Retinal pigment epithelial cell (primary cell): Measurements from ENCODE around the gene PLIN3.
A peak's percentile ranks its signal among the peaks of the same experiment; 100 is the strongest.
"Not testable (repeated sequence)": the region's sequence is repeated elsewhere in the genome, so short reads cannot be mapped to it uniquely, and the experiment has no call there.

Source experiments
- DNase-seq: peaks from one replicate; pipeline ENCODE4 v3.0.0-alpha.2; 2010; ENCODE audit warnings: low read depth
- H3K4me3 ChIP-seq: 2 replicates; pipeline ENCODE4 v1.5.1; 2011; ENCODE audit warnings: mild to moderate bottlenecking, low read length, control low read depth, moderate library complexity
- TF ChIP-seq, protein P1 (sequence below): conservative IDR thresholded peaks from 2 replicates; pipeline ENCODE4 v1.5.1; 2011; ENCODE audit warnings: low read depth, low read length, control low read depth, inconsistent platforms

PLIN3 gene

GRCh38 chr19:4795400-4795799, 72.1 kb downstream of the PLIN3 start:
- no peak overlapping the region for H3K4me3 ChIP-seq
- TF ChIP-seq, protein P1, sequence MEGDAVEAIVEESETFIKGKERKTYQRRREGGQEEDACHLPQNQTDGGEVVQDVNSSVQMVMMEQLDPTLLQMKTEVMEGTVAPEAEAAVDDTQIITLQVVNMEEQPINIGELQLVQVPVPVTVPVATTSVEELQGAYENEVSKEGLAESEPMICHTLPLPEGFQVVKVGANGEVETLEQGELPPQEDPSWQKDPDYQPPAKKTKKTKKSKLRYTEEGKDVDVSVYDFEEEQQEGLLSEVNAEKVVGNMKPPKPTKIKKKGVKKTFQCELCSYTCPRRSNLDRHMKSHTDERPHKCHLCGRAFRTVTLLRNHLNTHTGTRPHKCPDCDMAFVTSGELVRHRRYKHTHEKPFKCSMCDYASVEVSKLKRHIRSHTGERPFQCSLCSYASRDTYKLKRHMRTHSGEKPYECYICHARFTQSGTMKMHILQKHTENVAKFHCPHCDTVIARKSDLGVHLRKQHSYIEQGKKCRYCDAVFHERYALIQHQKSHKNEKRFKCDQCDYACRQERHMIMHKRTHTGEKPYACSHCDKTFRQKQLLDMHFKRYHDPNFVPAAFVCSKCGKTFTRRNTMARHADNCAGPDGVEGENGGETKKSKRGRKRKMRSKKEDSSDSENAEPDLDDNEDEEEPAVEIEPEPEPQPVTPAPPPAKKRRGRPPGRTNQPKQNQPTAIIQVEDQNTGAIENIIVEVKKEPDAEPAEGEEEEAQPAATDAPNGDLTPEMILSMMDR = no peak
- no peak for DNase-seq

GRCh38 chr19:4794971-4795370, 72.5 kb downstream of the PLIN3 start:
- no peak for DNase-seq
- TF ChIP-seq, protein P1 = no peak
- no peak overlapping the region for H3K4me3 ChIP-seq

GRCh38 chr19:4793278-4793677, 74.2 kb downstream of the PLIN3 start:
- not testable (repeated sequence) for DNase-seq, H3K4me3 ChIP-seq

GRCh38 chr19:4792866-4793195, 74.6 kb downstream of the PLIN3 start:
- not testable (repeated sequence) for DNase-seq
- H3K4me3 ChIP-seq = peak overlapping the region; percentile 72

DNA sequence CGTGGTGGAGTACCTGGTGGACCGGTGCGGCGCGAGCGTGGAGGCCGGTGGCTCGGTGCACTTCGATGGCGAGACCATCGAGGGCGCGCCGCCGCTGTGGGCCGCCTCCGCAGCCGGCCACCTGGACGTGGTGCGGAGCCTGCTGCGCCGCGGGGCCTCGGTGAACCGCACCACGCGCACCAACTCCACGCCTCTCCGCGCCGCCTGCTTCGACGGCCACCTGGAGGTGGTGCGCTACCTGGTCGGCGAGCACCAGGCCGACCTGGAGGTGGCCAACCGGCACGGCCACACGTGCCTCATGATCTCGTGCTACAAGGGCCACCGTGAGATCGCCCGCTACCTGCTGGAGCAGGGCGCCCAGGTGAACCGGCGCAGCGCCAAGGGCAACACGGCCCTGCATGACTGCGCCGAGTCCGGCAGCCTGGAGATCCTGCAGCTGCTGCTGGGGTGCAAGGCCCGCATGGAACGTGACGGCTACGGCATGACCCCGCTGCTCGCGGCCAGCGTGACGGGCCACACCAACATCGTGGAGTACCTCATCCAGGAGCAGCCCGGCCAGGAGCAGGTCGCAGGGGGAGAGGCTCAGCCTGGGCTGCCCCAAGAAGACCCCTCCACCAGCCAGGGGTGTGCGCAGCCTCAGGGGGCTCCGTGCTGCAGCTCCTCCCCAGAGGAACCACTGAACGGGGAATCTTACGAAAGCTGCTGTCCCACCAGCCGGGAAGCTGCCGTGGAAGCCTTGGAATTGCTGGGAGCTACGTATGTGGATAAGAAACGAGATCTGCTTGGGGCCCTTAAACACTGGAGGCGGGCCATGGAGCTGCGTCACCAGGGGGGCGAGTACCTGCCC, 75.2 kb downstream of the PLIN3 start:
- H3K4me3 ChIP-seq = peak overlapping the region; percentile 72
- DNase-seq = not testable (repeated sequence)

- peak within 1 kb of the TSS; percentile 72 for H3K4me3 ChIP-seq
- peak; percentile 100 for DNase-seq
- TF ChIP-seq, protein P1 = peak; percentile 98
These were observed 76.1 kb downstream of the PLIN3 start, which contains the start of gene FEM1A for GRCh38 chr19:4791183-4792018. TSS of gene FEM1A (plus strand) at chr19:4791734. CDS start at chr19:4791855, 121 bp downstream.
